ENCODE measurements around the gene CACNA2D1. TPM values are rescaled to one million over a fixed set of nuclear protein-coding genes. Genes with fewer than 3 reads are reported as not detected.
A peak's percentile ranks its signal among the peaks of the same experiment; 100 is the strongest.

CACNA2D1 gene
- polyA plus RNA-seq, 2 of the 4 experiments (the other 2 are of a cell fraction), result 18.0 to 32.9 TPM

DNA sequence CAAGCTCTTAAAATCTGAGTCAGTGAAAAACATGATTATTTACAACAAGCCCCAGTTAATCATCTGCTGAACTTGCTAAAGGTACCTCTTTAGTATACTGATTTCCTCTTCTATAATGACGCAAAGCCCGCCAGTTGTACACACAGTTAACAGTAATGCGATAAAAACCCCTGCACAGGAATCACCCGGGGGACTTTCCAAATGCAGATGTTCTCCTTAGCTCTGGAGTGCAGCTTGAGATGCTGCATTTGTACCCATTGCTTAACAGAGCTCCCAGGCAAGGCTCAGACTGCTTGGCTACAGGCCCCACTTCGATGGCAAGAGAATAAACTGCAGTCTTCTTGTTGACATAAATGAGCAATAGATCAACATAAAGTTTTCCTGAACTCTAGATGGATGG, 394.1 kb downstream of the CACNA2D1 start (continued):
- TF ChIP-seq CBX2 (IDR thresholded peaks at IDR 0.05; ENCODE audit: borderline replicate concordance, low read depth) (no peak), PHF8 (IDR thresholded peaks at IDR 0.05; ENCODE audit: borderline replicate concordance, low read depth) (no peak), RARB (CRISPR knock-in tag; IDR thresholded peaks at IDR 0.05) (peak; percentile 47; the same call in 1 of the 2 replicates), RNF2 (IDR thresholded peaks at IDR 0.05; ENCODE audit: borderline replicate concordance, low read depth) (no peak), NR3C1 (IDR thresholded peaks at IDR 0.05) (no peak), JUNB (IDR thresholded peaks at IDR 0.05) (peak; percentile 90), FOXS1 (CRISPR knock-in tag; IDR thresholded peaks at IDR 0.05) (no peak), CHD4 (IDR thresholded peaks at IDR 0.05; ENCODE audit: borderline replicate concordance) (no peak), TFCP2L1 (CRISPR knock-in tag; IDR thresholded peaks at IDR 0.05) (no peak), MYC (IDR thresholded peaks at IDR 0.05; ENCODE audit: borderline replicate concordance, low read length) (no peak), ZNF302 (CRISPR knock-in tag; IDR thresholded peaks at IDR 0.05) (no peak), SREBF2 (IDR thresholded peaks at IDR 0.05) (no peak), BHLHE40 (IDR thresholded peaks at IDR 0.05; ENCODE audit: low read depth, low read length) (no peak), MAFK (IDR thresholded peaks at IDR 0.05; ENCODE audit: partially characterized antibody) (peak; percentile 69), HEYL (CRISPR knock-in tag; IDR thresholded peaks at IDR 0.05) (no peak), RAD21 (conservative IDR thresholded peaks at IDR 0.05 in 1 of 2, IDR thresholded peaks at IDR 0.05 in 1 of 2) (peak; percentile 16 to 46), MAZ (IDR thresholded peaks at IDR 0.05; ENCODE audit: borderline replicate concordance, low read depth, low read length) (no peak), CEBPB (IDR thresholded peaks at IDR 0.05) (peak; percentile 92 to 96), JUN (IDR thresholded peaks at IDR 0.05) (peak in 1 of 2 experiments; percentile 66; a peak in 2 of 5 replicates), FOSB (CRISPR knock-in tag; IDR thresholded peaks at IDR 0.05) (no peak), RFX5 (IDR thresholded peaks at IDR 0.05) (no peak), ZC3H11A (IDR thresholded peaks at IDR 0.05) (no peak), SMC3 (IDR thresholded peaks at IDR 0.05) (peak; percentile 42; the same call in 2 of the 3 replicates), EP300 (IDR thresholded peaks at IDR 0.05) (peak; percentile 90 to 94; a peak in 4 of 5 replicates), ESRRA (IDR thresholded peaks at IDR 0.05; ENCODE audit: borderline replicate concordance, low read length) (no peak), HMGXB4 (CRISPR knock-in tag; IDR thresholded peaks at IDR 0.05; ENCODE audit: borderline replicate concordance) (no peak), KDM1A (IDR thresholded peaks at IDR 0.05; ENCODE audit: low read depth) (no peak)
- TF ChIP-seq, protein P1, sequence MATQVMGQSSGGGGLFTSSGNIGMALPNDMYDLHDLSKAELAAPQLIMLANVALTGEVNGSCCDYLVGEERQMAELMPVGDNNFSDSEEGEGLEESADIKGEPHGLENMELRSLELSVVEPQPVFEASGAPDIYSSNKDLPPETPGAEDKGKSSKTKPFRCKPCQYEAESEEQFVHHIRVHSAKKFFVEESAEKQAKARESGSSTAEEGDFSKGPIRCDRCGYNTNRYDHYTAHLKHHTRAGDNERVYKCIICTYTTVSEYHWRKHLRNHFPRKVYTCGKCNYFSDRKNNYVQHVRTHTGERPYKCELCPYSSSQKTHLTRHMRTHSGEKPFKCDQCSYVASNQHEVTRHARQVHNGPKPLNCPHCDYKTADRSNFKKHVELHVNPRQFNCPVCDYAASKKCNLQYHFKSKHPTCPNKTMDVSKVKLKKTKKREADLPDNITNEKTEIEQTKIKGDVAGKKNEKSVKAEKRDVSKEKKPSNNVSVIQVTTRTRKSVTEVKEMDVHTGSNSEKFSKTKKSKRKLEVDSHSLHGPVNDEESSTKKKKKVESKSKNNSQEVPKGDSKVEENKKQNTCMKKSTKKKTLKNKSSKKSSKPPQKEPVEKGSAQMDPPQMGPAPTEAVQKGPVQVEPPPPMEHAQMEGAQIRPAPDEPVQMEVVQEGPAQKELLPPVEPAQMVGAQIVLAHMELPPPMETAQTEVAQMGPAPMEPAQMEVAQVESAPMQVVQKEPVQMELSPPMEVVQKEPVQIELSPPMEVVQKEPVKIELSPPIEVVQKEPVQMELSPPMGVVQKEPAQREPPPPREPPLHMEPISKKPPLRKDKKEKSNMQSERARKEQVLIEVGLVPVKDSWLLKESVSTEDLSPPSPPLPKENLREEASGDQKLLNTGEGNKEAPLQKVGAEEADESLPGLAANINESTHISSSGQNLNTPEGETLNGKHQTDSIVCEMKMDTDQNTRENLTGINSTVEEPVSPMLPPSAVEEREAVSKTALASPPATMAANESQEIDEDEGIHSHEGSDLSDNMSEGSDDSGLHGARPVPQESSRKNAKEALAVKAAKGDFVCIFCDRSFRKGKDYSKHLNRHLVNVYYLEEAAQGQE (IDR thresholded peaks at IDR 0.05), result no peak
- TF ChIP-seq, protein P2, sequence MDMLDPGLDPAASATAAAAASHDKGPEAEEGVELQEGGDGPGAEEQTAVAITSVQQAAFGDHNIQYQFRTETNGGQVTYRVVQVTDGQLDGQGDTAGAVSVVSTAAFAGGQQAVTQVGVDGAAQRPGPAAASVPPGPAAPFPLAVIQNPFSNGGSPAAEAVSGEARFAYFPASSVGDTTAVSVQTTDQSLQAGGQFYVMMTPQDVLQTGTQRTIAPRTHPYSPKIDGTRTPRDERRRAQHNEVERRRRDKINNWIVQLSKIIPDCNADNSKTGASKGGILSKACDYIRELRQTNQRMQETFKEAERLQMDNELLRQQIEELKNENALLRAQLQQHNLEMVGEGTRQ (IDR thresholded peaks at IDR 0.05), result no peak
- TF ChIP-seq, protein P3, sequence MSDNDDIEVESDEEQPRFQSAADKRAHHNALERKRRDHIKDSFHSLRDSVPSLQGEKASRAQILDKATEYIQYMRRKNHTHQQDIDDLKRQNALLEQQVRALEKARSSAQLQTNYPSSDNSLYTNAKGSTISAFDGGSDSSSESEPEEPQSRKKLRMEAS (IDR thresholded peaks at IDR 0.05), result peak; percentile 53
